Osteocyte (in vitro differentiated cells): ENCODE measurements around the gene RICTOR. TPM values are rescaled to one million over a fixed set of nuclear protein-coding genes. Genes with fewer than 3 reads are reported as not detected.

Experiments used
- DNase-seq: peaks from one replicate; pipeline ENCODE4 v3.0.0; 2021; ENCODE audit warnings: mixed read lengths; ENCODE audit not compliant: unreplicated experiment; ENCODE audit errors: extremely low spot score
- H3K27ac Mint-ChIP-seq: one replicate; pipeline ENCODE4 v1.8.0; 2021; ENCODE audit warnings: mild to moderate bottlenecking, mixed read lengths; ENCODE audit not compliant: unreplicated experiment
- H3K27me3 Mint-ChIP-seq: one replicate; pipeline ENCODE4 v1.8.0; 2021; ENCODE audit warnings: mixed read lengths; ENCODE audit not compliant: unreplicated experiment
- H3K36me3 Mint-ChIP-seq: one replicate; pipeline ENCODE4 v1.8.0; 2021; ENCODE audit warnings: mixed read lengths; ENCODE audit not compliant: unreplicated experiment
- H3K4me1 Mint-ChIP-seq: one replicate; pipeline ENCODE4 v1.8.0; 2021; ENCODE audit warnings: mixed read lengths; ENCODE audit not compliant: unreplicated experiment
- H3K4me3 Mint-ChIP-seq: one replicate; pipeline ENCODE4 v1.8.0; 2021; ENCODE audit warnings: mild to moderate bottlenecking, moderate library complexity, mixed read lengths; ENCODE audit not compliant: unreplicated experiment
- H3K9me3 Mint-ChIP-seq: one replicate; pipeline ENCODE4 v1.8.0; 2021; ENCODE audit warnings: mixed read lengths; ENCODE audit not compliant: unreplicated experiment
- total RNA-seq: library from RNA; stranded (reverse); gene quantifications from 2 replicates; pipeline ENCODE4 v1.2.1, GENCODE V29; 2021
- TF ChIP-seq, protein P1 (sequence below): fragments of 200-600 bp; sonication (generic); IDR thresholded peaks from 2 replicates; pipeline ENCODE4 v1.5.0; 2021; ENCODE audit warnings: antibody characterized with exemption, mild to moderate bottlenecking, moderate library complexity

RICTOR gene
- total RNA-seq, 1 donor from 2014 or later, result 31.2 TPM

DNA sequence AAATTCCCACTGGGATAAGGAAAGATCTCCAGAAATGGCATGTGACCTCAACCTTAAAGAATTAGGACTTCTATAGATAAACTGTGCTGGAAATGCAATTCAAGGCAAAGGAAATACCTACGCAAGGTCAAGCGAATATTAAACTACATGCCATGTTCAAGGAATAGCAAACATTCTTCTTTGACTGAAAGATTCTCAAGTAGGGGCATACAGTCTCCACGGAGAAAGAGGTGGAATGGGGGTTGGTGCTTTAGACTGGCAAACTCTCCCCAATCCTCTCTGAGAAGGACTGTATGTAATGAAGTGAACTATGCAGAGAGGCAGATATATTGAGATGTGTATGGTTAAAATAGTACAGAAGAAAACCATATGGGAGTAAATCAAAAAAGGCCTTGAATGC lies 6.1 kb downstream of the RICTOR start:
- DNase-seq, result no peak
- Mint-ChIP-seq H3K9me3 (peaks cover 13% of the 10 kb centered on the region), H3K36me3 (peaks cover 20% of the 10 kb centered on the region), H3K27me3 (no peaks in the 10 kb centered on the region), H3K27ac (no peak overlapping the region), H3K4me1 (peaks cover 36% of the 10 kb centered on the region), H3K4me3 (no peak overlapping the region)
- TF ChIP-seq, protein P1, sequence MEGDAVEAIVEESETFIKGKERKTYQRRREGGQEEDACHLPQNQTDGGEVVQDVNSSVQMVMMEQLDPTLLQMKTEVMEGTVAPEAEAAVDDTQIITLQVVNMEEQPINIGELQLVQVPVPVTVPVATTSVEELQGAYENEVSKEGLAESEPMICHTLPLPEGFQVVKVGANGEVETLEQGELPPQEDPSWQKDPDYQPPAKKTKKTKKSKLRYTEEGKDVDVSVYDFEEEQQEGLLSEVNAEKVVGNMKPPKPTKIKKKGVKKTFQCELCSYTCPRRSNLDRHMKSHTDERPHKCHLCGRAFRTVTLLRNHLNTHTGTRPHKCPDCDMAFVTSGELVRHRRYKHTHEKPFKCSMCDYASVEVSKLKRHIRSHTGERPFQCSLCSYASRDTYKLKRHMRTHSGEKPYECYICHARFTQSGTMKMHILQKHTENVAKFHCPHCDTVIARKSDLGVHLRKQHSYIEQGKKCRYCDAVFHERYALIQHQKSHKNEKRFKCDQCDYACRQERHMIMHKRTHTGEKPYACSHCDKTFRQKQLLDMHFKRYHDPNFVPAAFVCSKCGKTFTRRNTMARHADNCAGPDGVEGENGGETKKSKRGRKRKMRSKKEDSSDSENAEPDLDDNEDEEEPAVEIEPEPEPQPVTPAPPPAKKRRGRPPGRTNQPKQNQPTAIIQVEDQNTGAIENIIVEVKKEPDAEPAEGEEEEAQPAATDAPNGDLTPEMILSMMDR, result no peak

DNA sequence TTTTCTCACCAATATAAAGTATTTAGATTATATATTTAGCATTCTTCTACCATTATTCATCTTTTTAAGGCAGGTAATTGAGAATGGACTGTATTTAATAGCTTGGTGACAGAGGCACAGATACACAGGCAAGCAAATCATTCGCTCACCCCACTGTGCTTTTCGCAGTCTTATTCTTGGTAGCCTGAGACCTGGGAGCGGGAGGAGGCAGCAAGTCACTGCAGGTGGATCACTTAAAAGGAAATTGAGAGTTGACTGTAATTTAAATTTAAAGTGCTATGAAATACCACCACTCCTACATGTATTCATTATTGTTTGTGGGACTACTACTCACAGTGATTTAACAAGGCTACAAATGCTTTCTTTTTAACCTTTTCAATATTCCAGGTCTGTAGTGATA lies 9.7 kb downstream of the RICTOR start:
- H3K9me3 Mint-ChIP-seq, result peaks cover 13% of the 10 kb centered on the region
- no peak overlapping the region for H3K4me3 Mint-ChIP-seq
- H3K27me3 Mint-ChIP-seq, result no peaks in the 10 kb centered on the region
- TF ChIP-seq, protein P1, result no peak
- peaks cover 19% of the 10 kb centered on the region for H3K36me3 Mint-ChIP-seq
- H3K4me1 Mint-ChIP-seq, result peaks cover 24% of the 10 kb centered on the region
- H3K27ac Mint-ChIP-seq, result no peak overlapping the region
- no peak for DNase-seq

DNA sequence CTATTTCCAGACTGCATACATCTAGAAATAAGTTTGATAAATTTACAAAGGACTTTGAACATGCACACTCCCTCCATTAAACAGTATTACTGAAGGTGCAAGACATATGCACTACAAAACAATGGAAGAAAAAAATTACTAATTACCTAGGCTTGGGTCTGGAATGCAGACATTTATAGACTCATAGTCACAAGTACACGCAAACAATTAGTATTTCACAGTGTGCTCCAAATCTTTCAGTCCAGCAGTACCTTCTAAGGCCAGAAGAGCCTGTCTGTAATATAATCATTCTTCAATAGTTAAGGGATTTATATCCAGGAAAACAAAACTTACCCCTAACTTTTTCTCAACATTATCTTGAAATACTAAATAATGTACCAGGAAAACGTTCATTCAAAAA lies 11.2 kb downstream of the RICTOR start:
- no peaks in the 10 kb centered on the region for H3K27me3 Mint-ChIP-seq
- no peak overlapping the region for H3K27ac Mint-ChIP-seq
- no peak overlapping the region for H3K4me3 Mint-ChIP-seq
- no peak for DNase-seq
- peaks cover 16% of the 10 kb centered on the region for H3K36me3 Mint-ChIP-seq
- TF ChIP-seq, protein P1, result no peak
- H3K4me1 Mint-ChIP-seq, result peaks cover 29% of the 10 kb centered on the region
- H3K9me3 Mint-ChIP-seq, result peaks cover 13% of the 10 kb centered on the region

DNA sequence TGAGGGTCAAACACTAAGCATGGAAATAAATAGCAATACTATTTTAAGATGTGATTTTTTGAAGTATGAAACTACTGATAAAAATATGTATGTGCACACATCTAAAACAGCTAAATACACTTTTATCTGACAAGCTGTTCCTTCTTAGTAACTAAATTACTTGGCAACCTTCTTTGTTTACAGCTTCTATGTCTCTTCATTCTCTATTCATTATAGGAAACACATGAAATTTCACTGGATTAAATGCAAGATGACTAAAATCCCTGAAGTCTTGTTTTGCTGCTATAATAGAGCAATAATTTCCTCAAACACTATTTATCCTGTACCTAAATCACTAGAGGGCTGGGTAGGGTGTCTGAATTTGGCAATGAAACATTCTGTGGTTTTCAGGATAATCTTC lies 11.7 kb downstream of the RICTOR start:
- H3K9me3 Mint-ChIP-seq, result peaks cover 9% of the 10 kb centered on the region
- peaks cover 12% of the 10 kb centered on the region for H3K36me3 Mint-ChIP-seq
- H3K27ac Mint-ChIP-seq, result no peak overlapping the region
- no peaks in the 10 kb centered on the region for H3K27me3 Mint-ChIP-seq
- no peak overlapping the region for H3K4me3 Mint-ChIP-seq
- no peak for DNase-seq
- TF ChIP-seq, protein P1, result no peak
- H3K4me1 Mint-ChIP-seq, result peaks cover 32% of the 10 kb centered on the region

DNA sequence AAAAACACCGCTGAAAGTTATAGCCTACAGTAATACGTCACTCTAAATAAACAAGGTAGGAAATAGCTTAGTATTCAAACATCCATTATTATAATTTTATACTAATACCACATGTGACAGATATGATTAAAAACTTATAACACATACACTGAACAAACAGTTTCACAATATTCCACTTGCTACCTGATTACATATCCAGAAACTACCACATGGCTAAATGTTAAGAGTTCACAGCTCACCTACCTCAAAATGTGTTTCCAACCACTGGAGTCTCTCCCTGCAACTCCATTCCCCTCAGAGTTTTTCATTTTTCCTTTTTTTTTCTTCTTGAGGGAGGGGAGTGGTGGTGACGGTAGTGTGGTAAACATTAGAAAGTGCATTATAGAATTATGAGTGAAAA lies 12.1 kb downstream of the RICTOR start:
- H3K36me3 Mint-ChIP-seq, result peaks cover 9% of the 10 kb centered on the region
- peaks cover 36% of the 10 kb centered on the region for H3K4me1 Mint-ChIP-seq
- no peak overlapping the region for H3K27ac Mint-ChIP-seq
- TF ChIP-seq, protein P1, result no peak
- no peak for DNase-seq
- H3K9me3 Mint-ChIP-seq, result peaks cover 5% of the 10 kb centered on the region
- no peaks in the 10 kb centered on the region for H3K27me3 Mint-ChIP-seq
- H3K4me3 Mint-ChIP-seq, result no peak overlapping the region
